ENCODE measurements around the gene CNTN2.

CNTN2 gene

GRCh38 chr1:205071028-205071409, 28.0 kb downstream of the CNTN2 start:
- Histone ChIP-seq H3K27ac (no peak overlapping the region), H3K9ac (no peak overlapping the region), H3K79me2 (ENCODE audit: insufficient read depth, low read depth) (no peaks in the 10 kb centered on the region), H4K20me1 (ENCODE audit: insufficient read depth) (no peaks in the 10 kb centered on the region), H3K27me3 (ENCODE audit: insufficient read depth, low read depth) (no peaks in the 10 kb centered on the region; the same call in 1 of the 2 replicates), H3K4me3 (IDR thresholded peaks at IDR 0.05; ENCODE audit: insufficient read depth, low read depth, low read length) (no peak overlapping the region), H2AFZ (ENCODE audit: low read depth) (no peak overlapping the region), H3K4me1 (ENCODE audit: low read depth, poor library complexity, severe bottlenecking) (no peaks in the 10 kb centered on the region), H3K36me3 (ENCODE audit: insufficient read depth) (no peaks in the 10 kb centered on the region), H3K4me2 (no peak overlapping the region)
- no peak for TF ChIP-seq CTCF (conservative IDR thresholded peaks at IDR 0.05; ENCODE audit: low read depth, low read length)

GRCh38 chr1:205071801-205072200, 28.8 kb downstream of the CNTN2 start:
- H3K4me3 ChIP-seq (IDR thresholded peaks at IDR 0.05; ENCODE audit: insufficient read depth, low read depth, low read length): no peak overlapping the region
- H2AFZ ChIP-seq (ENCODE audit: low read depth): no peak overlapping the region
- H3K27me3 ChIP-seq (ENCODE audit: insufficient read depth, low read depth): no peaks in the 10 kb centered on the region; the same call in 1 of the 2 replicates
- no peak for TF ChIP-seq CTCF (conservative IDR thresholded peaks at IDR 0.05; ENCODE audit: low read depth, low read length)
- H3K79me2 ChIP-seq (ENCODE audit: insufficient read depth, low read depth): no peaks in the 10 kb centered on the region
- no peaks in the 10 kb centered on the region for H3K36me3 ChIP-seq (ENCODE audit: insufficient read depth)
- H3K4me1 ChIP-seq (ENCODE audit: low read depth, poor library complexity, severe bottlenecking): no peaks in the 10 kb centered on the region
- no peak overlapping the region for H3K27ac ChIP-seq
- no peak overlapping the region for H3K9ac ChIP-seq
- H4K20me1 ChIP-seq (ENCODE audit: insufficient read depth): no peaks in the 10 kb centered on the region
- no peak overlapping the region for H3K4me2 ChIP-seq

GRCh38 chr1:205072286-205072685, 29.3 kb downstream of the CNTN2 start:
- Histone ChIP-seq H3K27me3 (ENCODE audit: insufficient read depth, low read depth) (no peaks in the 10 kb centered on the region; the same call in 1 of the 2 replicates), H4K20me1 (ENCODE audit: insufficient read depth) (no peaks in the 10 kb centered on the region), H3K79me2 (ENCODE audit: insufficient read depth, low read depth) (no peaks in the 10 kb centered on the region), H3K4me3 (IDR thresholded peaks at IDR 0.05; ENCODE audit: insufficient read depth, low read depth, low read length) (no peak overlapping the region), H3K4me1 (ENCODE audit: low read depth, poor library complexity, severe bottlenecking) (no peaks in the 10 kb centered on the region), H2AFZ (ENCODE audit: low read depth) (no peak overlapping the region), H3K36me3 (ENCODE audit: insufficient read depth) (no peaks in the 10 kb centered on the region), H3K4me2 (no peak overlapping the region), H3K27ac (no peak overlapping the region), H3K9ac (no peak overlapping the region)
- no peak for TF ChIP-seq CTCF (conservative IDR thresholded peaks at IDR 0.05; ENCODE audit: low read depth, low read length)

- Histone ChIP-seq H3K9ac (no peak overlapping the region), H3K27me3 (ENCODE audit: insufficient read depth, low read depth) (no peaks in the 10 kb centered on the region; the same call in 1 of the 2 replicates), H3K27ac (no peak overlapping the region), H3K4me2 (no peak overlapping the region), H3K79me2 (ENCODE audit: insufficient read depth, low read depth) (no peaks in the 10 kb centered on the region), H3K36me3 (ENCODE audit: insufficient read depth) (no peaks in the 10 kb centered on the region), H3K4me1 (ENCODE audit: low read depth, poor library complexity, severe bottlenecking) (no peaks in the 10 kb centered on the region), H2AFZ (ENCODE audit: low read depth) (no peak overlapping the region), H4K20me1 (ENCODE audit: insufficient read depth) (no peaks in the 10 kb centered on the region), H3K4me3 (IDR thresholded peaks at IDR 0.05; ENCODE audit: insufficient read depth, low read depth, low read length) (no peak overlapping the region)
- TF ChIP-seq CTCF (conservative IDR thresholded peaks at IDR 0.05; ENCODE audit: low read depth, low read length): no peak
Observed at GRCh38 chr1:205072881-205073280, 29.9 kb downstream of the CNTN2 start.
